Dendritic cell treated with granulocyte-macrophage colony-stimulating factor and Interleukin-4, amounts not matched to agents 40 ng/mL and 50 ng/mL, for 4 days (primary cell): Measurements from ENCODE around the gene RASSF4.
A peak's percentile ranks its signal among the peaks of the same experiment; 100 is the strongest.

Experiments used
- H3K27ac Mint-ChIP-seq: one replicate; pipeline ENCODE4 v1.8.0; 2022; ENCODE audit warnings: mild to moderate bottlenecking, mixed read lengths
- H3K27me3 Mint-ChIP-seq: one replicate; pipeline ENCODE4 v1.8.0; 2022; ENCODE audit warnings: mild to moderate bottlenecking, mixed read lengths
- H3K36me3 Mint-ChIP-seq: one replicate; pipeline ENCODE4 v1.8.0; 2022; ENCODE audit warnings: low read depth, mixed read lengths
- H3K4me1 Mint-ChIP-seq: one replicate; pipeline ENCODE4 v1.8.0; 2022; ENCODE audit warnings: low read depth, mixed read lengths
- H3K4me3 Mint-ChIP-seq: one replicate; pipeline ENCODE4 v1.8.0; 2022; ENCODE audit warnings: mild to moderate bottlenecking, moderate library complexity, mixed read lengths
- H3K9me3 Mint-ChIP-seq: one replicate; pipeline ENCODE4 v1.8.0; 2022; ENCODE audit warnings: mixed read lengths
- intact Hi-C: fragments of 100-400 bp; cut with micrococcal nuclease; formaldehyde crosslinking; loops from one replicate; pipeline ENCODE4 v1.15.0; 2022

Gene RASSF4, protein sequence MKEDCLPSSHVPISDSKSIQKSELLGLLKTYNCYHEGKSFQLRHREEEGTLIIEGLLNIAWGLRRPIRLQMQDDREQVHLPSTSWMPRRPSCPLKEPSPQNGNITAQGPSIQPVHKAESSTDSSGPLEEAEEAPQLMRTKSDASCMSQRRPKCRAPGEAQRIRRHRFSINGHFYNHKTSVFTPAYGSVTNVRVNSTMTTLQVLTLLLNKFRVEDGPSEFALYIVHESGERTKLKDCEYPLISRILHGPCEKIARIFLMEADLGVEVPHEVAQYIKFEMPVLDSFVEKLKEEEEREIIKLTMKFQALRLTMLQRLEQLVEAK

DNA sequence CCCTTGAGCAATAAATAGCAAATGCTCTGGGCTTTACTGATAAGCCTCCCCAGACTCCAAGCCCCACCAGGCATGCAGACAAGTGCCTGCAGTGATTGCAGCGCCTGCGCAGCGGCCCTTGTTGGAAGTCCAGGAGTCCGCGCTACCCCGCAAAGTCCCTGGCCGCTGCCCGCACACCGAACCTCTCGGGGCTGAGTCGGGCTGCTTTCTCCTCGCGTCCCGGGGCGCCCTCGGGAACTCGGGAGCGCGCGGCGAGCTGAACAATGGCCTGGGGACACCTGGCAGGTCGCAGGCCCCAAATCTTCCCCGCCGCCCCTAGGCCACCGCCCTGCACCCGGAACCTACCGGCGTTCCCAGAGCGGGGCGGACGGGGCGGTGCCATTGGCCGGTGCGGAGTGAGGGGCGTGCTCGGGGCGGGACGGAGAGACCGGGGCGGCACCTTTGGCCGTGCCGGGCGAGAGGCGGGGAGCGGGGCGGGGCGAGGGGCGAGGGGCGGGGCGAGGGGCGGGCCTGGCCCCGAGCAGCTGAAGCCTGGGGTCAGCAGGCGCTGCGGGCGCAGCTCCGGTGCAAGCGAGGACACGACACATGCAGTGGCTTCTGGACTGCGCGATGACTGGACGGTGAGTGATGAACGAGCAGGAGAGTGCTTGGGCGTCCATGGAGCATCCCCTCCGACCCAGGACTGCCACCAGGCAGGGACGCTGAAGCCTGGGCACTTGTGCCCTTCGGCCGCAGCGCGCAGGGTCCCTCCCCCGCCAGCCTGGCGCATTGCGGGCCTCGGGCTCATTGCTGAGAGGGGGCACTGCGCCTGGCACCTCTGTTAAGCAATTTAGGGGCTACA lies at the start of gene RASSF4:
TSS of gene RASSF4 (plus strand) at position 556 of the 841 bp plus-strand sequence. CDS start 10,401 bp downstream, outside the sequence.
- peak within 1 kb of the TSS; percentile 96 for H3K4me3 Mint-ChIP-seq
- H3K4me1 Mint-ChIP-seq, result peaks cover 81% of the 10 kb centered on the region
- peak within 1 kb of the TSS; percentile 88 for H3K27ac Mint-ChIP-seq
- no peaks in the 10 kb centered on the region for H3K27me3 Mint-ChIP-seq
- H3K36me3 Mint-ChIP-seq, result peaks cover 89% of the 10 kb centered on the region
- H3K9me3 Mint-ChIP-seq, result no peaks in the 10 kb centered on the region
- intact Hi-C loops, result loop anchor here (1.0 to 2.0 kb wide), 2 partner anchors 9 to 15 kb away; no protein-coding TSS in a partner anchor

- Mint-ChIP-seq H3K9me3 (no peaks in the 10 kb centered on the region), H3K27ac (no peak overlapping the region), H3K4me1 (peaks cover 37% of the 10 kb centered on the region), H3K4me3 (no peak overlapping the region), H3K27me3 (peaks cover 1% of the 10 kb centered on the region), H3K36me3 (no peaks in the 10 kb centered on the region)
- intact Hi-C loops, result no loop called here
These were observed 49.7 kb upstream of the RASSF4 start for GRCh38 chr10:44909910-44910309.

- intact Hi-C loops, result no loop called here
- H3K36me3 Mint-ChIP-seq, result no peaks in the 10 kb centered on the region
- H3K27ac Mint-ChIP-seq, result peak overlapping the region; percentile 4
- H3K9me3 Mint-ChIP-seq, result no peaks in the 10 kb centered on the region
- H3K27me3 Mint-ChIP-seq, result peaks cover 1% of the 10 kb centered on the region
- peaks cover 43% of the 10 kb centered on the region for H3K4me1 Mint-ChIP-seq
- no peak overlapping the region for H3K4me3 Mint-ChIP-seq
These were observed 49.0 kb upstream of the RASSF4 start for GRCh38 chr10:44910602-44911001.

DNA sequence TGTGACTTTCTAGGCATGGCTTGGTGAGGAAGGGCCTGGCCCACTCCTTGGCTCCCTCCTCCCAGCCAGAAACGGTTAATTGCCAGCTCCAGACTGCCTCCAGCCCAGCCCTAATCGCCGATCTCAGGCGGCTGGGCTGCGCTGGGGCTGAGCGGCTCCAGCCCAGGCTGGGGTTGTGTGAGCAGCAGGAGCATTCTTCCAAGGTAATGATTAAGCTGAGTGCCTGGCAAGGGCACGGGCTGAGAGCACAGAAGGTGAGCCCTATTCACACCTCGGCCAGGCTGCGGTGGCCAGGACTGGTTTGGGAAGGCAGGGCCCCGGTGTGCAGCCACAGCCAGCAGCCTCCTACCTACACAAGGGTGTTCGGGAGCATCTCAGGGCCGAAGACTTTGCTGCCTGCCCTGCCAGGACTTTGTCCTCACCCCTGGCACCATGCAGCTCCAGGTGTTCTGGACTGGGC lies 48.5 kb upstream of the RASSF4 start, which contains the start of gene TMEM72:
TSS of gene TMEM72 (plus strand) at position 257 of the 460 bp plus-strand sequence. CDS start at position 433, 176 bp downstream.
- Mint-ChIP-seq H3K9me3 (no peaks in the 10 kb centered on the region), H3K4me1 (peaks cover 47% of the 10 kb centered on the region)

DNA sequence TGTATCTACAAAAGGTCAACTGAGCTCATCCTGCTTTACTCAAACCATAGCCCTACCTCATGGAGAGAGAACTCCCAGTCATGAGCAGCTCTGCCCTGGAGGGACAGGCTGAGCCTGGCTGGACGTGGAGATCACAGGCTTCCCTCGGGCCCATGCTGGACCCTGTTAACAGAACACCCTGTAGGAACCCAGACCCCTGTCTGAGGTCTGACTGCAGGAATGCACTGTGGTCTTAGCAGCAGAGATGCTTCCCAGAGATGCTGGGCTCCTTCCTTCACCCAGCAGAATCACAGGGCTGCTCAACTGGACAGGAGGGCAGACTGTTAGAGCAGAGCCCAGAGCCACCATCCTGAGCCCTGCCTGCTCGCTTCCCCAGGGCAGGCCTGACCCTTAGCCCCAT lies 47.7 kb upstream of the RASSF4 start:
- Mint-ChIP-seq H3K36me3 (no peaks in the 10 kb centered on the region), H3K4me1 (peaks cover 47% of the 10 kb centered on the region), H3K4me3 (no peak overlapping the region), H3K27me3 (peaks cover 1% of the 10 kb centered on the region), H3K9me3 (no peaks in the 10 kb centered on the region), H3K27ac (no peak overlapping the region)
- intact Hi-C loops, result no loop called here

More for the DNA sequence above, 48.5 kb upstream of the RASSF4 start, which contains the start of gene TMEM72:
- intact Hi-C loops, result no loop called here
- Mint-ChIP-seq H3K4me3 (no peak within 1 kb of the TSS), H3K27ac (peak within 1 kb of the TSS; percentile 4), H3K27me3 (peaks cover 1% of the 10 kb centered on the region), H3K36me3 (no peaks in the 10 kb centered on the region)

GRCh38 chr10:44913350-44914081 lies 46.1 kb upstream of the RASSF4 start:
- intact Hi-C loops, result no loop called here
- H3K4me3 Mint-ChIP-seq, result peak overlapping the region; percentile 32
- H3K27ac Mint-ChIP-seq, result peak overlapping the region; percentile 68
- peaks cover 47% of the 10 kb centered on the region for H3K4me1 Mint-ChIP-seq
- H3K9me3 Mint-ChIP-seq, result peaks cover 10% of the 10 kb centered on the region
- H3K36me3 Mint-ChIP-seq, result no peaks in the 10 kb centered on the region
- no peaks in the 10 kb centered on the region for H3K27me3 Mint-ChIP-seq

GRCh38 chr10:44914891-44915290 lies 44.7 kb upstream of the RASSF4 start:
- Mint-ChIP-seq H3K27me3 (no peaks in the 10 kb centered on the region), H3K9me3 (peaks cover 10% of the 10 kb centered on the region), H3K36me3 (no peaks in the 10 kb centered on the region), H3K4me1 (peaks cover 47% of the 10 kb centered on the region), H3K27ac (no peak overlapping the region), H3K4me3 (no peak overlapping the region)
- intact Hi-C loops, result no loop called here

DNA sequence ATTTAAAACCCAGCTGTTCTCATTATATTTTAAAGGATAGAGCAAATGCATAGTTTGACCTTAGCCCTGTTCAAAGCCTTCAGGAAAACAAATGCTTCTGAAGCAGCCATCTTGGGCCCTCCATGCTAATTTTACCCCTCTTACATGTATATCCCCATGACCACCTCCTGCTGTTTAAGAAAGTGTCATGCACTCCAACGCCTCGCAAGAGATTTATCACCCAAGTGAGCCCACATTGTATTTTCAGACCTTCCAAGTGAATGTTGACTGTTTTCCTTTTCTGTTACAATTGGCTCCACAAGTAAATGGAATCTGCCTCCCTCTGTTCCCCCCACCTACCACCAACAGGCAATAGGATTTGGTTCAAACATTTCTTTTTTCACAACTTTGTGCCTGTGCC lies 43.2 kb upstream of the RASSF4 start:
- H3K9me3 Mint-ChIP-seq, result peaks cover 10% of the 10 kb centered on the region
- intact Hi-C loops, result no loop called here
- no peaks in the 10 kb centered on the region for H3K36me3 Mint-ChIP-seq
- peaks cover 41% of the 10 kb centered on the region for H3K4me1 Mint-ChIP-seq
- no peaks in the 10 kb centered on the region for H3K27me3 Mint-ChIP-seq
- H3K4me3 Mint-ChIP-seq, result no peak overlapping the region
- no peak overlapping the region for H3K27ac Mint-ChIP-seq

- peaks cover 10% of the 10 kb centered on the region for H3K9me3 Mint-ChIP-seq
- no peak overlapping the region for H3K4me3 Mint-ChIP-seq
- no peaks in the 10 kb centered on the region for H3K36me3 Mint-ChIP-seq
- intact Hi-C loops, result no loop called here
- H3K27ac Mint-ChIP-seq, result no peak overlapping the region
- no peaks in the 10 kb centered on the region for H3K27me3 Mint-ChIP-seq
- H3K4me1 Mint-ChIP-seq, result peaks cover 29% of the 10 kb centered on the region
These were observed 41.8 kb upstream of the RASSF4 start for GRCh38 chr10:44917848-44918247.

GRCh38 chr10:44920252-44920651 lies 39.4 kb upstream of the RASSF4 start:
- intact Hi-C loops, result no loop called here
- no peak overlapping the region for H3K4me3 Mint-ChIP-seq
- H3K27me3 Mint-ChIP-seq, result no peaks in the 10 kb centered on the region
- peaks cover 10% of the 10 kb centered on the region for H3K9me3 Mint-ChIP-seq
- H3K27ac Mint-ChIP-seq, result no peak overlapping the region
- peaks cover 8% of the 10 kb centered on the region for H3K4me1 Mint-ChIP-seq
- H3K36me3 Mint-ChIP-seq, result no peaks in the 10 kb centered on the region

DNA sequence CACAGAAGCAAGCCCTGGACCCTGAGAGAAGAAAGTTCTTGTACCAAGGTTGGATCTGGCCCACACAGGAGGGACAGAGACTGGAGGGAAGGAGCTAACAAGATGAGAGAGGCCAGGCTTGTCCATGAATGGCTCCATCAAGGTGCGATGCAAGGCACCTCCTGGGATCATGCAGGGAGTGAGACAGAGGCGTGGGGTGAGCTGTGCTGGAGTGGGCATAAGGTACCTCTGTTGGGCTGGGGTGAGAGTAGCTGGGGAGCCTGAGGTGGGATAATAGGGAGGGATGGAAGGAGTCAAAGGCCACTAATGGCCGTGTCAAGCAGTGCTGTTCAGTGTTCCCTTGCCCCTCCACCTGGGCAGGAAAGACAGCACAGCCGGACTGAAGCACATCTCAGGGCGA lies 38.5 kb upstream of the RASSF4 start:
- Mint-ChIP-seq H3K36me3 (no peaks in the 10 kb centered on the region), H3K9me3 (peaks cover 10% of the 10 kb centered on the region), H3K27ac (no peak overlapping the region), H3K27me3 (no peaks in the 10 kb centered on the region), H3K4me3 (no peak overlapping the region), H3K4me1 (no peaks in the 10 kb centered on the region)
- intact Hi-C loops, result no loop called here

DNA sequence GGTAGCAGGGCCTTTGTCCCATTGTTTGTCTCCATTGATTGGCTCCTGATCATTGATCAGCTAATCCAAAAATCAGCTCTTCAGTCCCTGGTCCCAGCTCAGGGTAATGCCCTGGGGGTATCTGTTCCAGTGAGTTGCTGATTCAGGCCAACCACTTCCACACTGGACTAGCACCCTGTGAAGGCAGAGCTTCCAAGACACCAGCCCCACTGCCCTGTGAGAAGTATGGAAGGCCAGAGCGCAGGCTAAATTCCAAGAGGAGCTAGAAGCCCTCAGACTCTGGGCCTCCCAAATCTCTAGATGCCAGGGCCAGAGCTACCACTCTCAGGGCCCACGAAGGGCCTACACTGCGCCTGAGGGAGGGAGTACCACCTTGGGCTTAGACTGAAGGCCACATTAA lies 38.1 kb upstream of the RASSF4 start:
- Mint-ChIP-seq H3K4me1 (no peaks in the 10 kb centered on the region), H3K27ac (no peak overlapping the region), H3K36me3 (no peaks in the 10 kb centered on the region), H3K4me3 (no peak overlapping the region), H3K27me3 (no peaks in the 10 kb centered on the region), H3K9me3 (peaks cover 10% of the 10 kb centered on the region)
- intact Hi-C loops, result no loop called here

- Mint-ChIP-seq H3K36me3 (no peaks in the 10 kb centered on the region), H3K27me3 (no peaks in the 10 kb centered on the region), H3K4me1 (no peaks in the 10 kb centered on the region), H3K4me3 (no peak overlapping the region), H3K27ac (no peak overlapping the region), H3K9me3 (peaks cover 10% of the 10 kb centered on the region)
- intact Hi-C loops, result no loop called here
These were observed 37.6 kb upstream of the RASSF4 start for GRCh38 chr10:44922021-44922420.
